Endothelial cell of umbilical vein (primary cell): ENCODE results near the gene DIP2A. TPM values are rescaled to one million over a fixed set of nuclear protein-coding genes. Genes with fewer than 3 reads are reported as not detected.

ENCODE experiments used
- BruUV-seq: library from RNA; stranded (reverse); fragments of 400-500 nt; replicated peaks from 2 replicates; lab custom pipeline; 2021; lab: Mats Ljungman, UMichigan
- CTCF ChIA-PET: fragments of 300-600, 350-600 bp; sonication (Branson Sonifier 250); formaldehyde crosslinking; loops from one replicate; lab custom pipeline; 2021; ENCODE audit warnings: antibody characterized with exemption, inconsistent platforms; lab: Charles Lee
- POLR2A ChIA-PET: fragments of 300-600, 350-600 bp; sonication (Branson Sonifier 250); formaldehyde crosslinking; loops from one replicate; lab custom pipeline; 2021; ENCODE audit warnings: antibody characterized with exemption, inconsistent platforms; lab: Charles Lee
- DNase-seq: peaks from one replicate; pipeline ENCODE4 v3.0.0-alpha.2; 2011; ENCODE audit warnings: low read depth, low spot score
- FAIRE-seq: peaks from 2 replicates; lab custom pipeline; 2011; peaks lifted over from hg19 to GRCh38; lab: Jason Lieb, UNC
- H2AFZ ChIP-seq: 2 replicates; pipeline ENCODE4 v1.6.0; 2012; ENCODE audit warnings: low read depth, low read length, control low read depth, inconsistent platforms
- H3K27ac ChIP-seq: 2 replicates; pipeline ENCODE4 v1.5.1; 2011; ENCODE audit warnings: low read depth, mild to moderate bottlenecking, control low read depth, low read length, moderate library complexity; ENCODE audit not compliant: insufficient read depth
- H3K27me3 ChIP-seq, 2 experiments: 2 replicates each; pipeline versions ENCODE4 v1.6.0 to v1.6.1; 2011; ENCODE audit warnings: low read length in 2 of 2, mixed read lengths in 1 of 2; ENCODE audit not compliant: control insufficient read depth in 2 of 2, insufficient read depth in 2 of 2
- H3K36me3 ChIP-seq, 2 experiments: 2 replicates in 1 of 2; 3 replicates in 1 of 2; pipeline ENCODE4 v1.5.1; 2011; ENCODE audit warnings: low read length in 2 of 2, mild to moderate bottlenecking in 1 of 2, moderate library complexity in 1 of 2; ENCODE audit not compliant: control insufficient read depth in 2 of 2, insufficient read depth in 2 of 2; ENCODE audit errors: extremely low read depth in 1 of 2
- H3K4me1 ChIP-seq: 3 replicates; pipeline ENCODE4 v1.5.1; 2011; ENCODE audit warnings: mild to moderate bottlenecking, low read length; ENCODE audit not compliant: control insufficient read depth, insufficient read depth; ENCODE audit errors: extremely low read depth
- H3K4me2 ChIP-seq: 2 replicates; pipeline ENCODE4 v1.6.1; 2011; ENCODE audit warnings: low read length, control low read depth, mixed read lengths; ENCODE audit not compliant: insufficient read depth
- H3K4me3 ChIP-seq, 3 experiments: fragments of 200-600 bp in 1 of 3; sonication (generic), shearing (Covaris generic) in 1 of 3; replicated peaks in 1 of 3; 2 replicates each; pipeline ENCODE4 v1.5.1; 2011 to 2016; ENCODE audit warnings: control low read depth in 3 of 3, low read length in 3 of 3, mild to moderate bottlenecking in 2 of 3, inconsistent platforms in 1 of 3, low read depth in 1 of 3, moderate library complexity in 1 of 3; ENCODE audit not compliant: insufficient read depth in 1 of 3
- H3K79me2 ChIP-seq: 2 replicates; pipeline ENCODE4 v1.6.0; 2012; ENCODE audit warnings: low read length, inconsistent platforms; ENCODE audit not compliant: control insufficient read depth, insufficient read depth
- H3K9ac ChIP-seq: replicated peaks from 2 replicates; pipeline ENCODE3; 2011; ENCODE audit warnings: low read length, control low read depth; ENCODE audit not compliant: insufficient read depth; ENCODE audit errors: extremely low read depth
- H3K9me1 ChIP-seq: replicated peaks from 3 replicates; pipeline ENCODE4 v1.6.0; 2011; ENCODE audit warnings: mild to moderate bottlenecking, low read length; ENCODE audit not compliant: control insufficient read depth, insufficient read depth; ENCODE audit errors: extremely low read depth
- H3K9me3 ChIP-seq: replicated peaks from 2 replicates; pipeline ENCODE4 v1.5.1; 2012; ENCODE audit warnings: low read length, inconsistent platforms; ENCODE audit not compliant: control insufficient read depth, insufficient read depth
- H4K20me1 ChIP-seq: replicated peaks from 2 replicates; pipeline ENCODE3; 2011; ENCODE audit warnings: mild to moderate bottlenecking, low read length; ENCODE audit not compliant: control insufficient read depth, insufficient read depth; ENCODE audit errors: extremely low read depth
- EZH2 ChIP-seq: IDR thresholded peaks from 2 replicates; pipeline ENCODE4 v1.6.1; 2012; ENCODE audit warnings: borderline replicate concordance, low read depth, mild to moderate bottlenecking, moderate library complexity, low read length, inconsistent platforms; ENCODE audit not compliant: severe bottlenecking
- FOS ChIP-seq: IDR thresholded peaks from 2 replicates; pipeline ENCODE4 v1.6.1; 2011; ENCODE audit warnings: mild to moderate bottlenecking, low read length, moderate library complexity, borderline replicate concordance; ENCODE audit not compliant: insufficient read depth
- GATA2 ChIP-seq: IDR thresholded peaks from 2 replicates; pipeline ENCODE4 v1.7.0; 2011; ENCODE audit warnings: low read depth, mild to moderate bottlenecking, moderate library complexity, mixed read lengths, low read length; ENCODE audit not compliant: insufficient read length, insufficient read depth
- JUN ChIP-seq: IDR thresholded peaks from 2 replicates; pipeline ENCODE4 v1.6.1; 2011; ENCODE audit warnings: borderline replicate concordance, low read depth; ENCODE audit not compliant: insufficient read length, insufficient read depth
- MYC ChIP-seq: IDR thresholded peaks from one replicate; pipeline ENCODE4 v1.6.1; 2011; ENCODE audit warnings: mild to moderate bottlenecking, low read depth, low read length
- POLR2A ChIP-seq: IDR thresholded peaks from 2 replicates; pipeline ENCODE4 v1.6.1; 2012; ENCODE audit warnings: low read depth, mild to moderate bottlenecking, control low read depth, low read length
- POLR2AphosphoS5 ChIP-seq: IDR thresholded peaks from 2 replicates; pipeline ENCODE4 v1.6.1; 2012; ENCODE audit warnings: low read depth, mild to moderate bottlenecking, control low read depth, low read length, moderate library complexity; ENCODE audit not compliant: insufficient read depth
- dilution Hi-C: fragments of 300-500 bp; cut with MboI; formaldehyde crosslinking; loops from one replicate; pipeline ENCODE4 v1.15.0; 2019; ENCODE audit warnings: low sequenced_read_pairs; ENCODE audit not compliant: extremely low pct_ligation_motif_present
- intact Hi-C: fragments of 100-400 bp; cut with micrococcal nuclease; formaldehyde crosslinking; loops from one replicate; pipeline ENCODE4 v1.10.0; 2022
- polyA plus RNA-seq, 4 experiments: library from polyadenylated mRNA; depleted of rRNA in 3 of 4; stranded (reverse) in 3 of 4; unstranded in 1 of 4; fragments of >200 nt; gene quantifications; 2 replicates each; pipeline versions ENCODE4 v1.2.1 to v1.2.3, GENCODE V29; 2011 to 2012; ENCODE audit warnings: missing spikeins in 1 of 4
- total RNA-seq: library from RNA; stranded (reverse); gene quantifications from 2 replicates; pipeline ENCODE4 v1.2.3, GENCODE V29; 2021
- TF ChIP-seq, protein P1 (sequence below), 2 donors: IDR thresholded peaks; 1 replicate in 1 of 2; 2 replicates in 1 of 2; pipeline ENCODE4 v1.5.1; 2011; ENCODE audit warnings: low read length in 2 of 2, mild to moderate bottlenecking in 2 of 2, moderate library complexity in 2 of 2, control low read depth in 1 of 2, inconsistent platforms in 1 of 2, low read depth in 1 of 2; ENCODE audit not compliant: insufficient read depth in 1 of 2; ENCODE audit errors: extremely low read depth in 1 of 2
- TF ChIP-seq, protein P2 (sequence below): IDR thresholded peaks from 2 replicates; pipeline ENCODE4 v1.6.1; 2011; ENCODE audit not compliant: insufficient read depth, insufficient read length

The DIP2A gene
- total and polyA plus RNA-seq, 2 donors (not counting 3 experiments of a cell fraction or from before 2014, with no cell fraction given), result 34.5 to 62.1 TPM

DNA sequence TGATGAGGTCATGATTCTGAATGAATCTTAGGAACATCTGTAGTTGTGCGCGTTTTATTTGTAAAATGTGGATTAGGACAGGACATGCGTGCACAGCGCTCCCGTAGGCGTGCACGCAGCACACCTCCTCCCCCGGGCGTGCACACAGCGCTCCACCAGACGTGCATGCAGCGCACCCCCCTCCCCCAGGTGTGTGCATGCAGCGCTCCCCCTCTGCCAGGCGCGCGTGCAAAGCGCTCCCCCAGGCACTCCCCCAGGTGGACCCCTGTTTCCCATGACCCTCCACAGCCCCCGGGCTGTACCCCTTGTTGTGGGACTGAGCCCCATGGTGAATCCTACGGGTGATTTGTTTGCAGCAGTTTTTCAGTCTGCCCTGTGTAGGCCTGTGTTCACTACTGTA is 84.6 kb downstream of the DIP2A start:
- no peak overlapping the region for H3K4me2 ChIP-seq
- DNase-seq, result no peak
- H3K27me3 ChIP-seq, result no peaks in the 10 kb centered on the region
- no peak overlapping the region for H3K9ac ChIP-seq
- no peak overlapping the region for H3K4me3 ChIP-seq
- H3K4me1 ChIP-seq, result no peaks in the 10 kb centered on the region
- POLR2A ChIA-PET, result no interaction called here
- no TSS peak for BruUV-seq
- intact Hi-C loops, result no loop called here
- no peaks in the 10 kb centered on the region for H3K79me2 ChIP-seq
- dilution Hi-C loops, result no loop called here
- H3K9me1 ChIP-seq, result no peaks in the 10 kb centered on the region
- peaks cover 0 to 46% of the 10 kb centered on the region in 2 experiments for H3K36me3 ChIP-seq
- H3K9me3 ChIP-seq, result no peaks in the 10 kb centered on the region
- FAIRE-seq, result no peak
- CTCF ChIA-PET, result no interaction called here
- TF ChIP-seq, protein P1, sequence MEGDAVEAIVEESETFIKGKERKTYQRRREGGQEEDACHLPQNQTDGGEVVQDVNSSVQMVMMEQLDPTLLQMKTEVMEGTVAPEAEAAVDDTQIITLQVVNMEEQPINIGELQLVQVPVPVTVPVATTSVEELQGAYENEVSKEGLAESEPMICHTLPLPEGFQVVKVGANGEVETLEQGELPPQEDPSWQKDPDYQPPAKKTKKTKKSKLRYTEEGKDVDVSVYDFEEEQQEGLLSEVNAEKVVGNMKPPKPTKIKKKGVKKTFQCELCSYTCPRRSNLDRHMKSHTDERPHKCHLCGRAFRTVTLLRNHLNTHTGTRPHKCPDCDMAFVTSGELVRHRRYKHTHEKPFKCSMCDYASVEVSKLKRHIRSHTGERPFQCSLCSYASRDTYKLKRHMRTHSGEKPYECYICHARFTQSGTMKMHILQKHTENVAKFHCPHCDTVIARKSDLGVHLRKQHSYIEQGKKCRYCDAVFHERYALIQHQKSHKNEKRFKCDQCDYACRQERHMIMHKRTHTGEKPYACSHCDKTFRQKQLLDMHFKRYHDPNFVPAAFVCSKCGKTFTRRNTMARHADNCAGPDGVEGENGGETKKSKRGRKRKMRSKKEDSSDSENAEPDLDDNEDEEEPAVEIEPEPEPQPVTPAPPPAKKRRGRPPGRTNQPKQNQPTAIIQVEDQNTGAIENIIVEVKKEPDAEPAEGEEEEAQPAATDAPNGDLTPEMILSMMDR (IDR thresholded peaks at IDR 0.05; ENCODE audit: extremely low read depth in 1 of 2, insufficient read depth in 1 of 2, low read depth in 1 of 2, low read length in 2 of 2), result no peak
- no peak for TF ChIP-seq POLR2A
- TF ChIP-seq, protein P2, sequence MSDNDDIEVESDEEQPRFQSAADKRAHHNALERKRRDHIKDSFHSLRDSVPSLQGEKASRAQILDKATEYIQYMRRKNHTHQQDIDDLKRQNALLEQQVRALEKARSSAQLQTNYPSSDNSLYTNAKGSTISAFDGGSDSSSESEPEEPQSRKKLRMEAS, result no peak
- no peak for TF ChIP-seq FOS
- TF ChIP-seq EZH2, result no peak
- TF ChIP-seq MYC, result no peak
- TF ChIP-seq GATA2, result no peak
- TF ChIP-seq JUN, result no peak
- TF ChIP-seq POLR2AphosphoS5, result no peak
- H3K27ac ChIP-seq, result no peak overlapping the region
- no peaks in the 10 kb centered on the region for H4K20me1 ChIP-seq
- no peak overlapping the region for H2AFZ ChIP-seq
